DMS53 treated with DMSO at 0.1 percent for 48 hours (cell line): ENCODE results near the gene NYAP2.
A peak's percentile ranks its signal among the peaks of the same experiment; 100 is the strongest.

Experiments
- DNase-seq: peaks from one replicate; lab custom pipeline; 2025; ENCODE audit not compliant: unreplicated experiment; lab: John Stamatoyannopoulos, UW

The NYAP2 gene

GRCh38 chr2:225399504-225399903 lies at the start of gene NYAP2:
TSS of gene NYAP2 (plus strand) at chr2:225399710. CDS start at chr2:225408881, 9,171 bp downstream.
- peak; percentile 83 for DNase-seq

- no peak for DNase-seq
These were observed 45.9 kb upstream of the NYAP2 start for GRCh38 chr2:225353579-225354085.

GRCh38 chr2:225354281-225354774 lies 45.2 kb upstream of the NYAP2 start:
- peak; percentile 49 for DNase-seq

DNA sequence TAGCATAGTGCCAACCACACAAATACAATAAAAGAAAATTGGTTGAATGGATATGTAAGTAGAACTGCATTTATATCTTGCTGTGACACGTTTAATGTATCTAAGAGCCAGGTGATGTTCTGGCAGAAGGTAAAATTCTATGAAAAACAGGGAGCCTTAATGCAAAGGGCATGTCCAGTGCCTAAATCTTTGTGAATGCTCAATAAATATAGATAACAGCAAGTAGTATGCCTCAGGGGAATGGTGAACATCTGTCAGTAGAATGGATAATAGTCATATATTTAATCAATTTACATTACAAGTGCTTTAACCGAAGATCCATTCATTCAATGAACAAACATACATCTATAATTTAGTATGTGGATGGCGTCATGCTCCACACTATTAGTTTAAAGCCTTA lies 43.7 kb upstream of the NYAP2 start:
- no peak for DNase-seq

DNA sequence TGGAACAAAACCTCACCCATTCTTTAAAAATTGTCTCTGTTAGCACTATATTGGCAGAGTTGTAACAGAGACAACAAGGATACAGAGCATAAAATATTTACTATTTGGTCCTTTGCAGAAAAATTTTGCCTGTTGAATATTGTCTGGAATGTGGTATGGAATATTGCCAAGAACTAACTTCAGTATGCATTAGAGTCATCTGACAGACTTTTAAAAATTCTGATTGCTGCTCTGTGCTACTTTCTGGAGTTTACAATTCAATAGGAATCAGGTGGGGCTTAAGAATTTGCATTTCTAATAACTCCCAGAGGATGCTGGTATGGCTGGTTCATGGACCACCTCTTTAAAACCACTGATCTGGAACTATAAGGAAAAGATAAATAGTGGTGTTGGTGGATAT lies 32.8 kb upstream of the NYAP2 start:
- DNase-seq: no peak

DNA sequence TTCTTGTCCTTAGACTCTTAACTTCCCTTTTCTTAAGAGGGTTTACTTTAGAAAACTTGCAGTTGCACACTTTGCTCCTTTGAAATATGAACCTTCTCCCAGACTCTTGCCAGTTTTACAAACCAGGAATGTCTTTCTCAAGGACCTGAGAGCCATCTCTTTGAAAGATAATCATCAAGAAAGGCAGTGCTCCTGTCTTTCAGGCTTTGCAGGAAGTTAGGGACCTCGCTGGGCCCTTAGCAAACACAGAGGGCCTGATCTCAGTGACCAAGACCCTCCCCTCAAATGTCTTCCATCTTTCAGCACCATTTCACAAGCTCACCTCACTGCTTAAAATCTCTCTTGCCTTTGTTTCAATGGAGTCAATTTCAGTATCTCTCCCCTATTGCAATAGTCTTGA lies 32.0 kb upstream of the NYAP2 start:
- no peak for DNase-seq

- DNase-seq: no peak
These were observed 20.5 kb upstream of the NYAP2 start for GRCh38 chr2:225378984-225379383.

DNA sequence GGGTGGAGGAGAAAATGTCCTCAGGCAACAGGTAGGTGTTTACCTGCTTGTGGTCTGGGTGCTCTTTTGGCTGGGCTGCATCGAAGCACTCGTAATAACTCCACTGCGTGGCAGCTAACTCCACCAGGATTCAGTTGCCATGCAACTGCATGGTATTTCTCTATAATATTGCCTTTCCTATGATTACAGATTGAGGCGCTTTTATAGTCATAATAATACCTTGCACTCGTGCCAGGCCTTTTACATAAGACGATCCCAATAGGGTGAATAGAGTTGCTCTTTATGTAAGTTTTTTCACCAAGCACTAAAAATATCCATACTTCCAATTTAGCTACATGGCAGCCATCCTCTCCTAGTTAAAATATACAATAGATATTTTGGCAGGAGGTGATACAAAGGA lies 19.7 kb upstream of the NYAP2 start:
- DNase-seq: no peak

GRCh38 chr2:225381609-225382008 lies 17.9 kb upstream of the NYAP2 start:
- DNase-seq: no peak

DNA sequence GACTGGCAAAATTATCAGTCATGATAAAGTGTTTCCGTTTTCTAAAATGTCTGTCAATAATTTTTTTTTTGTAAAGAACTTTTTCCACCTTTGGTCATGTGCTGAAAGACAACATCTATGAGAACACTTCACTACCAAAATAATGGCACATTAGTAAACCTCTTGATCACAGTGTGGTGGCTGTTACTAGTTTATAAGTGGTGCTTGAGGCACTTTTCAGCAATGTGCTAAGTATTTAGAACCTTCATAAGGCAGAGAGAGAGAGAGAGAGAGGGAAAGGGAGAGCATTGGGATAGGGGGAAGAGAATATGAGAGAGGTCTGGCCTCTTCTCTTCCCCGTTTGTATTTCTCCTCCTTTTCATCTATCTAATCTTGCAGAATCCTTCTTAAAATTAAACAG lies 1.1 kb upstream of the NYAP2 start:
- peak; percentile 12 for DNase-seq

GRCh38 chr2:225400060-225400511 lies 576 bp downstream of the NYAP2 start:
- peak; percentile 43 for DNase-seq

DNA sequence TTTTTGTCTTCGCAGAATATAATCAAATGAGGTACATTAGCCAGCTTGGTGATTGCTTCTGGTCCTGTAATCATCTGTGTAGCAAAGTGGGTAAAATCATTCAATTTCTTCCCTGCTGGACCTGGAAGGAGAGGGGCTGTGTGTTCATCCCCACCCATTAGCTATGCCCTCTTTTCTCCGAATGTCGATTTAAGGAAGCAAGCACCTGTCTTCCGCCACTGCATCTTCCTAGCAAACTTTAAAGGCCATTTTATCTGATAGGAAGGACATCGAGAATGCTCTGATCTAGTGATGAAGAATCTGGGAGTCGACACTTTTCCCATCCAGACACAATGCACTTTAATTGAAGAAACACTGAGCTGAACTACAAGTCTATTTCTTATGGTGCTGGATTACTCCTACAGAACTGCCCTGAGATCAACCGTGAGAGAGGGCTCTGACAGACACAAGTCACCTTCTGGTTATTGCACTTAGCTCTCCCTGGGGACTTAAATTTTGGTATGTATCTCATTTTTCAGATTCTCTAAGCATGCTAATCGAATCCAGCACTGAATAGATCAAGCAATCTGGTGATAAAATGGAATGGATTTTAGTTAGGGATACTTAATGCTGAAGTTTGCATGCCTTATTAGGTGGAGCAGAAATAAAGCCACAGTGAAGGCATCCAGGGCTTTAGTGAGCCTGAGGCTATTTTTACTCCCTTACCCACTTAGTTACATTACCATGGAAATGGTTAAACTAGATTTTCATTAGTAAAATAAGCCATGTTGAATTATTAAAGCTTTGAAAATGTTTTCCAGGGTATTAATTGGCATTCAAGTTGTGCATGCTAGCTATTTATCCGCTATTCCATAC lies 1.3 kb downstream of the NYAP2 start:
- no peak for DNase-seq

DNA sequence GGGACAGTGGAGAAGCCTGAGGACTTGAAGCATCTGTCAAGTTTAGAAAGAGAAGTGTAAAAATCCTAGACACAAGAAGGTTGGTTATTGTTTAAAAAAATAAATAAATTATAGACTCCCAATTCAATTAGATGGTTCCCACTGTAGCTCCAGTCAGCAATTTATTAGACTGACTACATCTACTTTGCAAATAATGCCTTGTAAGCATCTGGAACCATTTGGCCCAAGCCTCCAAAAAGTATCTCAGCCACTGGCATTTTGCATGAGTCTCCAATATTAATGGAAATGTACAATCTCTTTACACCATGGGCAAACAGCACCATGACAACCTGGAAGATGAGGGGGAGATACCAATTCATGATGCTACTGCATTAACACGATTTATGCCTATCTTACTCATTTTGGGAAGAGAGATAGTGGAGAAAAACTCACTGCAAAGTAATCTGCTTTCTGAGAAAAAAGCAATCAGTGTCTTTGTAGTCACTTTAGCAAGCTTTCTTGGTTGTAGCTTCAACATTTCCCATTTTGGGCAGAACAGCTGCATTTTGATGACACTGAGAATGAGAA lies 2.8 kb downstream of the NYAP2 start:
- no peak for DNase-seq

- no peak for DNase-seq
These were observed 11.9 kb downstream of the NYAP2 start for GRCh38 chr2:225411452-225411851.

GRCh38 chr2:225413786-225414185 lies 14.3 kb downstream of the NYAP2 start:
- no peak for DNase-seq

DNA sequence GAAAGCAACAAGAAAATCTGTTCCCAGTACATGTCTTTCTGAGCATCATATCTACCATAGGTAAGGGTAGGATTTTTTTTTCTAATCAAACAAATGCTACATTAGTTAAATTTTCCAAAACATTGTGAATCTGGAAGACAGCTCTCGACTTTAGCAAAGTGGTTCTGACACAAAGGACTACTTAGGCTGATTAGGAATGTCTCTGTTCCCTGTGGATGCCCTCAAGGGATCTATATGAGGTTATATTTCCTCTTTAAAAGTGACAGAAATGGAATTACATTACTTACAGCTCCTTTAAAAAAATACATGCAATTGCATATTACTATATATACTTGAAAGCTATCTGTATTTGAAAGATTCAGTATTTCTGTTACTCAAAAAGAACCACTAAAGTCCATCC lies 15.4 kb downstream of the NYAP2 start:
- no peak for DNase-seq

- DNase-seq: no peak
These were observed 15.8 kb downstream of the NYAP2 start for GRCh38 chr2:225415341-225415740.

GRCh38 chr2:225415792-225416191 lies 16.3 kb downstream of the NYAP2 start:
- no peak for DNase-seq

GRCh38 chr2:225416616-225417367 lies 17.3 kb downstream of the NYAP2 start:
- DNase-seq: no peak

- DNase-seq: no peak
These were observed 19.5 kb downstream of the NYAP2 start for GRCh38 chr2:225419033-225419432.

GRCh38 chr2:225422145-225422544 lies 22.6 kb downstream of the NYAP2 start:
- no peak for DNase-seq
